Progenitor cell of endocrine pancreas (in vitro differentiated cells): ENCODE measurements around the gene DLD. TPM values are rescaled to one million over a fixed set of nuclear protein-coding genes. Genes with fewer than 3 reads are reported as not detected.

ENCODE experiments used
- DNase-seq: peaks from one replicate; pipeline ENCODE4 v3.0.0; 2021; ENCODE audit warnings: low spot score; ENCODE audit not compliant: unreplicated experiment
- H3K27ac Mint-ChIP-seq: 2 replicates; pipeline ENCODE4 v1.8.0; 2021; ENCODE audit warnings: mild to moderate bottlenecking, moderate library complexity, mixed read lengths
- H3K27me3 Mint-ChIP-seq: 2 replicates; pipeline ENCODE4 v1.8.0; 2021; ENCODE audit warnings: mixed read lengths
- H3K36me3 Mint-ChIP-seq: 2 replicates; pipeline ENCODE4 v1.8.0; 2022; ENCODE audit warnings: mixed read lengths; ENCODE audit not compliant: insufficient read depth
- H3K4me1 Mint-ChIP-seq: 2 replicates; pipeline ENCODE4 v1.8.0; 2021; ENCODE audit warnings: low read depth, mixed read lengths
- H3K4me3 Mint-ChIP-seq: 2 replicates; pipeline ENCODE4 v1.8.0; 2021; ENCODE audit warnings: low read depth, mild to moderate bottlenecking, moderate library complexity, mixed read lengths
- H3K9me3 Mint-ChIP-seq: 2 replicates; pipeline ENCODE4 v1.8.0; 2021; ENCODE audit warnings: low read depth, mixed read lengths
- total RNA-seq: library from RNA; stranded (reverse); gene quantifications from 2 replicates; pipeline ENCODE4 v1.2.1, GENCODE V29; 2021
- TF ChIP-seq, protein P1 (sequence below): fragments of 200-600 bp; sonication (generic); IDR thresholded peaks from one replicate; pipeline ENCODE4 v1.5.0; 2021; ENCODE audit warnings: antibody characterized with exemption, mild to moderate bottlenecking; ENCODE audit not compliant: unreplicated experiment

The DLD gene
- total RNA-seq, 1 donor from 2014 or later: 75.7 TPM

DNA sequence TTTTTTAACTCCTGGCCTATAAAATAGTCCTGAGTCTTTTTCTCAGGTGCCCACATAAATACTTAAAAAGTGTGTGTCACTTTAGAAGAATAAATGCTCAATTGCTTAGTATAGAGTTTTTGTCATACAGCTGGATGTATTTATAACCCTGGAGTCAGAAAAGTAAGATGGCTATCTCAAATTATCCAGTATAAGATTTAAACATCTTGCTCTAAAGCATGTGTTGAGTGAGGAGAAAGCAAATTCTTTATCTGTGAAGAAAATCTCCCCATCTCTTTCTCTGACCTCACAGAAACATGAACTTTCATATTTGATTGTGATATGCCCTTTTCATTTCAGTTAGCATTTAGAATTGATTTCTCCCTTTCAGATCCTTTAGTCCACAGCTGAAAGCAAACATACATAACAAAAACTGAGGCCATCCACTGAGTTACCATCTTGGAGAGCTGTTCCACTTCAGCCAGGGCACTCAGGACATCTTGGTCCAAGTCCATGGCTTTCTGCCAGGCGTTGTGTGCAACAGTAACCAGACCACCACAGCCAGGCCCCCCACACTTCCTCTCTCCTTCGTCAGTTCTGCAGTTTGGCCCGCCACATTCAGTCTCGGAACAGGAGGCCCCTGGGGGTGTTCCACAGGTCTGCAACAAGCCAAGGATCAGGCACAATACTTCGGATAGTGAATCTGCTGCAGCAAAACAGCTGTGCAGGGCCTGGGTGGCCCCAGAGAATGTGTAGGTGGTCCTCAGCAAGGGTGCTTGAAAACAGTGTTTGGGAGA is 40.9 kb downstream of the DLD start:
- Mint-ChIP-seq H3K4me1 (peaks cover 17% of the 10 kb centered on the region), H3K4me3 (no peak overlapping the region), H3K36me3 (peaks cover 33% of the 10 kb centered on the region), H3K9me3 (no peaks in the 10 kb centered on the region), H3K27me3 (no peaks in the 10 kb centered on the region), H3K27ac (peak overlapping the region; percentile 65)
- no peak for DNase-seq
- TF ChIP-seq, protein P1, sequence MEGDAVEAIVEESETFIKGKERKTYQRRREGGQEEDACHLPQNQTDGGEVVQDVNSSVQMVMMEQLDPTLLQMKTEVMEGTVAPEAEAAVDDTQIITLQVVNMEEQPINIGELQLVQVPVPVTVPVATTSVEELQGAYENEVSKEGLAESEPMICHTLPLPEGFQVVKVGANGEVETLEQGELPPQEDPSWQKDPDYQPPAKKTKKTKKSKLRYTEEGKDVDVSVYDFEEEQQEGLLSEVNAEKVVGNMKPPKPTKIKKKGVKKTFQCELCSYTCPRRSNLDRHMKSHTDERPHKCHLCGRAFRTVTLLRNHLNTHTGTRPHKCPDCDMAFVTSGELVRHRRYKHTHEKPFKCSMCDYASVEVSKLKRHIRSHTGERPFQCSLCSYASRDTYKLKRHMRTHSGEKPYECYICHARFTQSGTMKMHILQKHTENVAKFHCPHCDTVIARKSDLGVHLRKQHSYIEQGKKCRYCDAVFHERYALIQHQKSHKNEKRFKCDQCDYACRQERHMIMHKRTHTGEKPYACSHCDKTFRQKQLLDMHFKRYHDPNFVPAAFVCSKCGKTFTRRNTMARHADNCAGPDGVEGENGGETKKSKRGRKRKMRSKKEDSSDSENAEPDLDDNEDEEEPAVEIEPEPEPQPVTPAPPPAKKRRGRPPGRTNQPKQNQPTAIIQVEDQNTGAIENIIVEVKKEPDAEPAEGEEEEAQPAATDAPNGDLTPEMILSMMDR: no peak

- H3K4me3 Mint-ChIP-seq: no peak overlapping the region
- peaks cover 14% of the 10 kb centered on the region for H3K4me1 Mint-ChIP-seq
- no peak for DNase-seq
- no peaks in the 10 kb centered on the region for H3K27me3 Mint-ChIP-seq
- peak overlapping the region; percentile 53 for H3K27ac Mint-ChIP-seq
- TF ChIP-seq, protein P1: no peak
- peaks cover 31% of the 10 kb centered on the region for H3K36me3 Mint-ChIP-seq
- no peaks in the 10 kb centered on the region for H3K9me3 Mint-ChIP-seq
Observed at GRCh38 chr7:107932805-107933204, 41.8 kb downstream of the DLD start.

DNA sequence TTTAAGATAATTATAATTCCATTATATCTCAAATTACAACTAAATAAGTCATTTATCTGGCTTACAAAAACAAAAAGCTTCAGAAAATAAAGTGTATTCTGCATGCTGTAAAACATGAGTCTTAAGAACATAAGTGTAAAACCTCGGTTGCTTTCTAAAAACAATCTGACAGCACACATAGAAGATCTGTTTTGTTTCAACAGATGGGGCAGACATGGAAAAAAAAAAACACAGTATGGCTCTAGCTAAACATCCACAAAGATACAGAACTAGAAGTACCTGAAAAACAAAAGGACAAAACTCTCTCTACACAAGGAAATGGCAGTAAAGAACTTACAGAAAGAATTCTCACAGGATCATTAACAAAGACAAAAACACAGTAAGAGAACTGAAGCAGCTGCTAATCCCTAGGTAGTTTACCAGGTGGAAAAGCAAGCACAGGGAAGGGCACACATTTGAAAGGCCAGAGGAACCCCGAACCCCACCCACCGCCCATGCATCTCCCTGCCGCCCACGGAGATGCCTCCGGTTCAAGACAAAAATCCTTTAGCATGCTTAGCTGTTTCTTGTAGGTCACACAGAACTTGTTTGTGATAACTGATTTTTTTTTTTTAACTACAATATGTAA is 42.5 kb downstream of the DLD start:
- H3K36me3 Mint-ChIP-seq: peaks cover 32% of the 10 kb centered on the region
- H3K9me3 Mint-ChIP-seq: no peaks in the 10 kb centered on the region
- peaks cover 14% of the 10 kb centered on the region for H3K4me1 Mint-ChIP-seq
- peak overlapping the region; percentile 79 for H3K27ac Mint-ChIP-seq
- no peaks in the 10 kb centered on the region for H3K27me3 Mint-ChIP-seq
- H3K4me3 Mint-ChIP-seq: no peak overlapping the region
- DNase-seq: no peak
- TF ChIP-seq, protein P1: no peak

DNA sequence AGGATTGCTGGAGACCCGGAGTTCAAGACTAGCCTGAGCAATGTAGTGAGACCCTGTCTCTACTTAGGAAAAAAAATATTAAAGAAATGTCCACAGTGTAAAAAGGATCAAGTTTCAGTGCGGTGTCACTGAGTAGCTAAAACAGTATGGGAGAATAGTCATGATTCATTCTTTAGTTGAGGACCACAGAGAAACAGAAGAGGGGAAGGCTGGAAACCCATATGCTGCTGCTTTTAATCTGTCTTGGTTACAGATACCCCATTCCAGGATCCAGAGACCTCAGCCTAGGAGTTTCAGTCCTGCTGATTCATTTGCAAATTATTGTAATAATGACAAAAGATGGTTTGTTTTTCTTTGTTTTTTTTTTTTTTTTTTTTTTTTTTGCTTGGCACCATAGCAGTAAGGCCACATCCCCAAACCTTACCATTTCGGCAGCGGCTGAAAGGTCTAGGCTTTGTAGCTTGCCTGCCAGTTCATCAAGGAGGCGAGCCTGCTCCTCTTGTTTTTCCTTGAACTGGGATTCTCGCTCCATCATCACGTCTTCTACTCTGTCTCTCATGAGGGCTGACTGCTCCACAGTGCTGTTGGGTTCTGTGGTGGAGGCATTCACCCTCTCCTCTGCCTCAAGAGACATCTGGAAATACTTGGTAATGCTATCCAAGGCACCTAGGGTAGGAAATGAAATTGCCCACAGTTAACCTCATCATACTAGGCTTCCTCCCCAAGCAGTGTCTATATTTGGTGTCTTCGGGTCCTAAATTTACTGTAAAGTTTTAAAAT is 44.2 kb downstream of the DLD start:
- DNase-seq: no peak
- peaks cover 26% of the 10 kb centered on the region for H3K36me3 Mint-ChIP-seq
- no peak overlapping the region for H3K4me3 Mint-ChIP-seq
- TF ChIP-seq, protein P1: no peak
- peaks cover 14% of the 10 kb centered on the region for H3K4me1 Mint-ChIP-seq
- H3K27me3 Mint-ChIP-seq: no peaks in the 10 kb centered on the region
- peak overlapping the region; percentile 81 for H3K27ac Mint-ChIP-seq
- no peaks in the 10 kb centered on the region for H3K9me3 Mint-ChIP-seq

- Mint-ChIP-seq H3K4me1 (peaks cover 14% of the 10 kb centered on the region), H3K9me3 (no peaks in the 10 kb centered on the region)
Observed at GRCh38 chr7:107936312-107936711, 45.3 kb downstream of the DLD start.

More at GRCh38 chr7:107936312-107936711, 45.3 kb downstream of the DLD start:
- Mint-ChIP-seq H3K27me3 (no peaks in the 10 kb centered on the region), H3K4me3 (no peak overlapping the region), H3K27ac (peak overlapping the region; percentile 83), H3K36me3 (peaks cover 28% of the 10 kb centered on the region)
- DNase-seq: no peak
- TF ChIP-seq, protein P1: no peak
